ENCODE data around the gene TMC3. TPM values are rescaled to one million over a fixed set of nuclear protein-coding genes. Genes with fewer than 3 reads are reported as not detected.

TMC3 gene
- total RNA-seq, 1 donor from 2014 or later = 0.52 TPM

GRCh38 chr15:81293728-81294515 lies 80.1 kb downstream of the TMC3 start:
- Histone ChIP-seq H3K4me1 (ENCODE audit: insufficient read depth, low read length) (peaks cover 5% of the 10 kb centered on the region), H3K9me3 (ENCODE audit: insufficient read depth, low read depth, low read length) (no peaks in the 10 kb centered on the region), H3K27me3 (ENCODE audit: insufficient read depth, low read length) (peaks cover 28% of the 10 kb centered on the region), H3K9ac (ENCODE audit: low read length) (no peak overlapping the region), H2AFZ (ENCODE audit: low read depth, low read length) (no peak overlapping the region), H3K4me2 (ENCODE audit: low read length) (no peak overlapping the region), H3K36me3 (ENCODE audit: insufficient read depth, low read length) (no peaks in the 10 kb centered on the region), H3K79me2 (ENCODE audit: insufficient read depth, low read length) (no peaks in the 10 kb centered on the region), H4K20me1 (ENCODE audit: insufficient read depth, low read length) (no peaks in the 10 kb centered on the region), H3K4me3 (ENCODE audit: insufficient read depth, low read depth, low read length) (no peak overlapping the region), H3K27ac (ENCODE audit: low read depth, low read length) (no peak overlapping the region)
- peaks cover 11% of the 10 kb centered on the region for H3K27me3 Mint-ChIP-seq (ENCODE audit: low read depth, unreplicated experiment)
- DNase-seq (ENCODE audit: low read depth) = no peak
- no peaks in the 10 kb centered on the region for H3K36me3 Mint-ChIP-seq (ENCODE audit: low read depth, unreplicated experiment)
- peaks cover 1% of the 10 kb centered on the region for H3K4me1 Mint-ChIP-seq (ENCODE audit: low read depth, unreplicated experiment)
- TF ChIP-seq EZH2 (IDR thresholded peaks at IDR 0.05; ENCODE audit: insufficient read depth, low read length) (no peak), CTCF (IDR thresholded peaks at IDR 0.05; ENCODE audit: insufficient read depth, low read depth, low read length) (no peak)
- H3K4me3 Mint-ChIP-seq (ENCODE audit: unreplicated experiment) = no peak overlapping the region
- H3K27ac Mint-ChIP-seq (ENCODE audit: unreplicated experiment) = no peak overlapping the region
- no peak for FAIRE-seq
- no peaks in the 10 kb centered on the region for H3K9me3 Mint-ChIP-seq (ENCODE audit: unreplicated experiment)

GRCh38 chr15:81292523-81293001 lies 81.5 kb downstream of the TMC3 start:
- Histone ChIP-seq H3K27ac (ENCODE audit: low read depth, low read length) (no peak overlapping the region), H3K27me3 (ENCODE audit: insufficient read depth, low read length) (peaks cover 28% of the 10 kb centered on the region), H3K4me2 (ENCODE audit: low read length) (no peak overlapping the region), H3K9me3 (ENCODE audit: insufficient read depth, low read depth, low read length) (no peaks in the 10 kb centered on the region), H3K4me3 (ENCODE audit: insufficient read depth, low read depth, low read length) (no peak overlapping the region), H3K4me1 (ENCODE audit: insufficient read depth, low read length) (peaks cover 5% of the 10 kb centered on the region), H3K9ac (ENCODE audit: low read length) (no peak overlapping the region), H2AFZ (ENCODE audit: low read depth, low read length) (no peak overlapping the region), H4K20me1 (ENCODE audit: insufficient read depth, low read length) (no peaks in the 10 kb centered on the region), H3K36me3 (ENCODE audit: insufficient read depth, low read length) (no peaks in the 10 kb centered on the region), H3K79me2 (ENCODE audit: insufficient read depth, low read length) (no peaks in the 10 kb centered on the region)
- no peak for TF ChIP-seq CTCF (IDR thresholded peaks at IDR 0.05; ENCODE audit: insufficient read depth, low read depth, low read length)
- no peak for TF ChIP-seq EZH2 (IDR thresholded peaks at IDR 0.05; ENCODE audit: insufficient read depth, low read length)
- Mint-ChIP-seq H3K36me3 (ENCODE audit: low read depth, unreplicated experiment) (no peaks in the 10 kb centered on the region), H3K4me3 (ENCODE audit: unreplicated experiment) (no peak overlapping the region), H3K9me3 (ENCODE audit: unreplicated experiment) (no peaks in the 10 kb centered on the region), H3K27ac (ENCODE audit: unreplicated experiment) (no peak overlapping the region), H3K27me3 (ENCODE audit: low read depth, unreplicated experiment) (peaks cover 13% of the 10 kb centered on the region), H3K4me1 (ENCODE audit: low read depth, unreplicated experiment) (peaks cover 1% of the 10 kb centered on the region)
- FAIRE-seq (no peak), DNase-seq (ENCODE audit: low read depth) (no peak)
